AG20443 (cell line): ENCODE measurements around the gene LPAR2.
"Not testable (repeated sequence)": the region's sequence is repeated elsewhere in the genome, so short reads cannot be mapped to it uniquely, and the experiment has no call there.

ENCODE experiments used
- DNase-seq: peaks from one replicate; pipeline ENCODE4 v3.0.0; 2012; ENCODE audit warnings: low spot score, mixed read lengths

Gene LPAR2

GRCh38 chr19:19627621-19628500, at the start of gene LPAR2:
Gene LPAR2 (minus strand): TSS chr19:19628220. CDS start chr19:19627275, 945 bp downstream.
- peak; percentile 53 for DNase-seq

DNA sequence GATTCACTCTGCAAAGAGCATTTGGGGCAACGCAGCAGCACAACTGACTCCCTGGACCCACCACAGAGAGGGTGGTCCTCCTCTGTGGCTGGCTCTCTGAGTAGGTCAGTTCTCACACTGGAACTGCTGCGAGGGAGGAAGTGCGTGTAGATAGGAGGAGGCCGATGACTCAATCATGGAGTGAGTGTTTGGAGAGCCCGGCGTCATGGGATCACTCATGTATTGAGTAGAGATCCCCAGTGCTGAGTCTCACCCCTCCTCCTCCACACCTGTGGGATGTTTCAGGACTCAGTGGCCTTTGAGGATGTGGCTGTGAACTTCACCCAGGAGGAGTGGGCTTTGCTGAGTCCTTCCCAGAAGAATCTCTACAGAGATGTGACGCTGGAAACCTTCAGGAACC, 49.6 kb upstream of the LPAR2 start:
- DNase-seq, result no peak

- DNase-seq, result no peak
These were observed 46.3 kb upstream of the LPAR2 start for GRCh38 chr19:19674315-19674714.

DNA sequence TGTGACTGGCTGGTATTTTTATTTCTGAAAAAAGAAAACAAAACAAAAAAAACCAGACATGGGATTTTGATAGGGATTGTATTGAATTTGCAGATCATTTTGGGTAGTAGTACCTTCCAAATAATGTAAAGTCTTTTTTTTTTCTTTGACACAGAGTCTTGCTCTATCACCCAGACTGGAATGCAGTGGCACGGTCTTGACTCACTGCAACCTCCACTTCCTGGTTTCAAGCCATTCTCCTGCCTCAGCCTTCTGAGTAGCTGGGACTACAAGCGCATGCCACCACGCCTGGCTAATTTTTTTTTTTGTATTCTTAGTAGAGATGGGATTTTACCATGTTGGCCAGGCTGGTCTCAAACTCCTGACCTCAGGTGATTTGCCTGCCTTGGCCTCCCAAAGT, 44.8 kb upstream of the LPAR2 start:
- no peak for DNase-seq

GRCh38 chr19:19670070-19670551, 42.1 kb upstream of the LPAR2 start:
- DNase-seq, result no peak

GRCh38 chr19:19668230-19669012, 40.4 kb upstream of the LPAR2 start, which contains the start of gene ZNF101:
Gene ZNF101 (plus strand): TSS chr19:19668839. CDS start chr19:19668964, 125 bp downstream.
- peak; percentile 95 for DNase-seq

DNA sequence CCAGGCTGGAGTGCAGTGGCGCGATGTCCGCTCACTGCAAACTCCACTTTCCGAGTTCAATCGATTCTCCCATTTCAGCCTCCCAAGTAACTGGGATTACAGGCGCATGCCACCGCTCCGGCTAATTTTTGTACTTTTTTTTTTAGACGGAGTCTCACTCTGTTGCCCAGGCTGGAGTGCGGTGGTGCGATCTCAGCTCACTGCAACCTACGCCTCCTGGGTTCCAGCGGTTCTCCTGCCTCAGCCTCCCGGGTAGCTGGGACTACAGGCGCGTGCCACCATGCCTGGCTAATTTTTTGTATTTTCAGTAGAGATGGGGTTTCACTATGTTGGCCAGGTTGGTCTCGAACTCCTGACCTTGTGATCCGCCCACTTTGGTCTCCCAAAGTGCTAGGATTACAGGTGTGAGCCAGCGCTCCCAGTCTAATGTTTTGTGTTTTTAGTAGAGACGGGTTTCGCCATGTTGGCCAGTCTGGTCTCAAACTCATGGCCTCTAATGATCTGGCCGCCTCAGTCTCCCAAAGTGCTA, 37.5 kb upstream of the LPAR2 start:
- DNase-seq, result not testable (repeated sequence)

DNA sequence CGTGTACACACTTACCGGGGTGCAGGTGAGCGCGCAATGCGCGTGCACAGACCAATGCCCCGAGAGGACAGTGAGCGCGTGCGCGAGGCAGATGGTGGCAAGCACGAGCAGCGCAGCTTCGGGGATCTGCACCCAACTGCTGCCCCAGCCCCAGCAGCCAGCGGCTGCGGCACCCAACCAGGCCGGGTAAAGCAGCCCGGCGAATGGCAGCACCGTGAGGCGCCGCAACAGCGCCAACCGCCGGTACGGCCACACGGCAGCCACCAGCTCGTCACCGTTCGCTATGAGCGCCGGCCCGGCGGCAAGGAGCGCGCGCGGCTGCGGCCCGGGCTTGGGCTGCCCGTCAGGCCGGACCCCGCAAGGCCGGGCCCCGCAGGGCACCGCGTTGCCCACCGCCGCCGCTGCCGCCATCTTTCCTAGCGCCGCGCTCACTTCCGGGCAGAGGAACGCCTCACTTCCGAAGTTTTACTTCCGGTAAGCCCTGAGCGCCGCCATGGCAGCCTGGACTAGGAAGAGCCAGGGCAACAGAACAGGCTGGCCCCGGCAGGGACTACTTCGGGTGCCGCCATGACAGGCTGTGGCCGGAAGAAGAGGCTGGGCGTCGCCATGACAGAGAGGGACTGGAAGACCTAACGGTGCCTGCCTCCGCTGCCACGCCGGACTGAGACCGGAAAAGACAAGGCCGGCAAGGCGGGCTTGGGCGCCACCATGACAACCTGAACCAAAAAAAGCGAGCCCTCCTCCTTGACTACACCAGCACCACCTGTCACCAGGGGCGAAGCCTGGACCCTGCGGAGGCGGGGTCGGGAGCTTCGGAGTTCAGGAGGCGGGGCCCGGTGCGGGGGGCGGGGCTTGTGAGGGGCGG, 35.5 kb upstream of the LPAR2 start, which contains the start of gene ATP13A1:
ATP13A1 (minus strand) TSS at position 421 of the 865 bp plus-strand sequence; CDS start at position 411, 10 bp downstream.
- peak; percentile 95 for DNase-seq

- DNase-seq, result no peak
These were observed 34.8 kb upstream of the LPAR2 start for GRCh38 chr19:19662871-19663255.

DNA sequence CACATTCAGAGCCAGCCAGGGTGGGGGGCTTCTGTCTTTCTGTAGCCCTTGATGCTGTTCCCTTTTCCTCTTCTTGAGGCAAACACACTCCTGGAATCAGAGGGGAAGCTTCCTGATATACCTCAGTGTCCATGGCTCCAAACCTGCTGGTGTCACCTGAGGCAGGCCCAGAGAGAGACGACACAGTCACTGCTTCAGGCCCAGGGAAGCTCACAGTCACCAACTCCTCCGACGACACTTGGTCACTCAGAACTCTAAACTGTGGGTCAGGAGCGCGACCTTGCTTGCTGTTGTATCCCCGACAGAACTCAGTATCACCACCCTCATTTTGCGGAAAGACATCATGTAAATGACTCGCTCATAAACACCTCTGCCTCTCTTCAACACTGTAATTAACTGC, 34.3 kb upstream of the LPAR2 start:
- no peak for DNase-seq

DNA sequence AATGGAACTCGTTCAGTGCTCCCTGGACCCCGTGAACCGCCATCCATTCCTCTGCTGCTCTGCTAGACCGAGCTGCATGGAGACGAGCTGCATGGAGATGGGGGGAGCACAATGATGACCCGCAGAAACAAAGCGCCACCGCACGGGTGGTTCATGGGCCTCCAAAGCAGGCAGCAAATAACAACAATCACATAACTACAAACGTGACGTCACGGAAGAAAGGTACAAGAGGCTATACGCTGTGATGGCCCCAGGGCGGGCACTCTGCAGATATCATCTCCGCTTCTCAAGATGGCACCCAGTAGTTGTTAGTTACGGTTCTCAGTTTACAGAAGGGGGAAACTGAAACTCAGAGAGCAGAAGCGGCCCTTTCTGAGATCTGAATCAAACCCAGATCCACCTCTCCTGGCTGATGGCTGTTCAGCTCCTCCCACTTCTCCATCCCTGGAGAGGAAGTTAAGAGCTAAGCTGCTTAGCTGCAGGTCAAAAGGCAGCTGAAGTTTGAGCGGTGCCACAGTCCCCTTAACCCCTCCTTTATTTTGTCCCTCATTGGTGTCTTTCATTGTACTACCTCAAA, 33.7 kb upstream of the LPAR2 start:
- DNase-seq, result no peak

GRCh38 chr19:19661141-19661674, 33.2 kb upstream of the LPAR2 start:
- no peak for DNase-seq

DNA sequence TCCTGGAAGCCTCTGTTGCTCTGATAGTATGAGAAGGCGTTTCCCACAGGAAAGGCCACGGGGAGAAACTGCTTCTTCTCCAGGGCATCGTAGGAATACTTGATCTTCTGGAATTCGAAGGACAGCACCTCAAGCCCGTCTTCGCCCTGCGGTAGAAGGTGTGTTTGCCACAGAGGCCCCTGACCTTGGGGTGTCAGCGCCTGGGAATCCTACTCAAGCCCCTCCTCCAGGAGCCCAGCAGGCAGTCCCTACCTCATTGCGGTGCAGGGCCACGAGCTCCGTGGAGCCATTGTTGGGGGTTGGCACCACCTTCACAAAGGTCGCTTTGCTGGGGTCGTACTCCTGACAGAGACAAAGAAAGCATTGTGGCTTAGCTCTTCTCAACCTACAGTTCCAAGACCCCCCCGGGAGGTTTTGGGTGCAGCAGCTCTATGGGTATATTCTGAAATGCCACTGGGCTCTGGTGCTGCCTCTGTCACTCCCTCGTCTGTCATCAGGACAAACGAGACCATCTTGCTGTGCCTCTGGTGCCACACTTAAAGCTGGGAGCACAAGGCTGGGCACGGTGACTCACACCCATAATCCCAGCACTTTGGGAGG, 31.7 kb upstream of the LPAR2 start:
- no peak for DNase-seq

GRCh38 chr19:19657397-19657783, 29.4 kb upstream of the LPAR2 start:
- DNase-seq, result peak; percentile 7

DNA sequence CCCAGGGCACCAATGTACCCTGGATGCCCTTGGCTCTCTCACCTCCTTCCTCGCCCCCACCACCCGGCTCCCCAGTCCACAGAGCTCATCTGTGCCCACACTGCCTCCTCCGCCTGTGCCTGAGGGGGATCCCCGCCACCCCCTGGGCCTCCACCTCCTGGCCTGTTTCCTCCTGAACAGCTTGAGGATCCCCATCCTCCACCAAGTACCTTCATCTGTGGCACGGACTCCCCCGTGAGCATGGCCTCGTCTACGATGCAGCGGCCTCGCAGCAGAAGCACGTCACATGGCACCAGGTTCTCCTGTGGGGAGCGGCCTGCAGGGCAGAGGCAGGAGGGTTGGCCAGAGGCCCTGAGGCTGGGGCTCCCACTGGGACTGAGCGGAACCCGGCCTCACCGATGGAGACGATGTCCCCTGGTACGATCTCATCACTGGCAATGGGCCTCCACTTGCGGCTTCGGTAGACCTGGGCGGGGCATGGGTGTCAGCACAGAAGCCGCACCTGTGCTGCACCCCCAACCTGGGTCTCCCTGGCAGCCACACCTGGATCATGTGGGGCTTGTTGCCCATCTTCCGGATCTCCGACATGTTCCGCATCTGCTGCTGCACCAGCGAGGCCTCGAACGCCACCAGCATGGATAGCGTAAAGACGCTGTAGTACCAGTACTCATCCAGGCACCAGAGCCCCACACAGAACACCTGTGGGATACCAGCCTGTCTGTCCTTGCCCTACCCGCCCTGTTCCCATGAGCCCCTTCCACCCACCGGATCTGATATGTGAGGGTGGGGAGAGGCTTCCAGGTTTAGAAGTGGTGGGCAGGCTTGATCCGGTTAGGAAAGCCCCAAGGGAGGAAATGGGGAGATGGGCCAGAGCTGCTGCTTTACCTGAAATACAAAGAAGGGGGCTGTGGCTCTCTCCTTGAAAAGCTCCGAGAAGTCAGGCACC, 28.7 kb upstream of the LPAR2 start:
- peak; percentile 4 for DNase-seq

DNA sequence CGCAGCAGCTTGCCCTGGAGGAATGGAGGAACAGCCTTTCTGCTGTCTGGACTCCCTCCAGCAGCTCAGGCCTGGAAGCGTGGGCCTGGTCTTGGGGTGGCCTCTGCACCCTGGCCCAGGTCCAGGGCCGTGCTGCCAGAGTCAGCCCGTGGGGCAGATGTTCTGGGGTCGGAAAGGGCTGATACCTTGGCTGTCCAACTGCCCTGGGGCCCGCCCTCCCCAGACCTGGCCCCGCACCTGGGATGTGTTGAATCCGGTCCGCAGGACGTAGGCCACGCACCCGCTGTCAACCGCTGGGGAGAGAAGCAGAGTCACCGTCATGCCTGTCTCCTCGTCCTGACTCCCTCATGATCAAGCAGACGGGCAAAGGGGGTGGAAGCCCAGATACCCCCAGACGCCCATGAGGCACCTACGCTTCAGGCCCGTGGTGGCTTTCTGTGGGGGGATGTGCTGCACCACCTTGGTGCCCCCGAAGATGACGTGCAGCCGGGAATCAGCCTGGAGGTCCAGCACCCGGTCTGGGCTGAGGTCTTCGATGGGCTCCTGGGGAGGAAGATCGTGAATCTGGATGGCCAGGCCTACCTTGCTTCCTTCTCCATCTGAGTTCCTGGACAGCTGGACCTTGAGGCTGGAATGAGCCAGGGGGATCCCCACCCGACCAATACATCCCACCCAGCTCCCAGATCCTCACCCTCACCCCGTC, 27.8 kb upstream of the LPAR2 start:
- peak; percentile 6 for DNase-seq

DNA sequence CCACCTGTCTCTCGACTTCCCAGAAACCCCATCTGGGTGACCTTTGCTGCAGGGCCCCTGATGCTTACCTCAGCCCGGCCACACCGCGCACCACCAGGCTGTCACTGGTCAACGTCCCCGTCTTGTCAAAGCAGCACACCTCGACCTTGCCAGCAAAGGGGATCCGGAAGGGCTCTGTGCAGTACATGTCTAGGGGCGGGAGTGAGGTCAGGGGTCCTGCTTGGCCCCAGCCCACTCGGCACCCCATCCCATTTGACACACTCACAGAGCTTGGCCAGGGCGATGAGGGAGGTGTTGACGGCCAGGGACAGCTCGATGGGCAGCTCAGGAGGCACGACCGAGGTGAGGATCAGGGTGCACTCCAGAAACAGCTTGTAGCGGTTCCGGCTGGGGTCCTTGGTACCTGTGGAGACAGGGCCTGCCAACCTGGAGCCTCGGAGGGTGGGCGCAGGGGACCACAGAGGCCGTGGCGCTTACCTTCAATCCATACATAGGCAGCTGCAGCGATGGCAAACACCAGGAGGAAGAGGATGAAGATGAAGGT, 27.1 kb upstream of the LPAR2 start:
- no peak for DNase-seq

DNA sequence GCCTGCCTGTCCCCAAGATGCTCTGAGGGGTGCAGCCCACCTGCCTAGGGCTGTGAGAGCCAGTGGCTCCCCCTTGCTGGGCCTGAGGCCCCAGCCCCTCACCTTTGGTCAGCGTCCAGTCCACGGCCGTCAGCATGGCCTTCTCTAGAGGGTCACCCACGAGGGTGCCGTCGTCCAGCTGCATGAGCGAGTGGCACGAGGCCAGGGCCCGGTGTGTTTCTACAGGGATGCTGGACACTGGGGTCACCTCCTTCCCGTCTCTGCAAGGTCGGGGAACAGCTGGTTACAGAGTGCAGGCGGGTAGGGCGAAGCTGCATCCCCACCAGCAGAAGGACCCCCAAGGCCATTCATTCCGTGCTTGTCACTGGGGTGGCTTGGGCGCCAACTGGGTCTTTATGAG, 26.4 kb upstream of the LPAR2 start:
- no peak for DNase-seq
